Measurements from ENCODE around the gene RXRA.

The RXRA gene

GRCh38 chr9:134477342-134477925, 151.2 kb downstream of the RXRA start:
- DNase-seq: no peak

GRCh38 chr9:134477927-134478326, 151.7 kb downstream of the RXRA start:
- DNase-seq: no peak

GRCh38 chr9:134481762-134482161, 155.5 kb downstream of the RXRA start:
- DNase-seq: no peak

GRCh38 chr9:134482226-134482625, 156.0 kb downstream of the RXRA start:
- no peak for DNase-seq

GRCh38 chr9:134483361-134484184, 157.3 kb downstream of the RXRA start:
- no peak for DNase-seq

GRCh38 chr9:134484479-134484878, 158.2 kb downstream of the RXRA start:
- DNase-seq: no peak

- no peak for DNase-seq
These were observed 159.4 kb downstream of the RXRA start for GRCh38 chr9:134485653-134486052.

GRCh38 chr9:134486143-134486591, 159.9 kb downstream of the RXRA start:
- DNase-seq: no peak

GRCh38 chr9:134486596-134486995, 160.3 kb downstream of the RXRA start:
- DNase-seq: no peak
